Stimulated activated CD8-positive, alpha-beta memory T cell treated with anti-CD3 and anti-CD28 coated beads, Interleukin-12 subunit alpha, Interleukin-12 subunit beta, amount 100 ng/mL, for 24 hours (primary cell): ENCODE results near the gene SCRT2.
"Not testable (repeated sequence)": the region's sequence is repeated elsewhere in the genome, so short reads cannot be mapped to it uniquely, and the experiment has no call there.

Source experiments
- DNase-seq: peaks from one replicate; pipeline ENCODE4 v3.0.0-alpha.2; 2020; ENCODE audit errors: extremely low read depth

Gene SCRT2

DNA sequence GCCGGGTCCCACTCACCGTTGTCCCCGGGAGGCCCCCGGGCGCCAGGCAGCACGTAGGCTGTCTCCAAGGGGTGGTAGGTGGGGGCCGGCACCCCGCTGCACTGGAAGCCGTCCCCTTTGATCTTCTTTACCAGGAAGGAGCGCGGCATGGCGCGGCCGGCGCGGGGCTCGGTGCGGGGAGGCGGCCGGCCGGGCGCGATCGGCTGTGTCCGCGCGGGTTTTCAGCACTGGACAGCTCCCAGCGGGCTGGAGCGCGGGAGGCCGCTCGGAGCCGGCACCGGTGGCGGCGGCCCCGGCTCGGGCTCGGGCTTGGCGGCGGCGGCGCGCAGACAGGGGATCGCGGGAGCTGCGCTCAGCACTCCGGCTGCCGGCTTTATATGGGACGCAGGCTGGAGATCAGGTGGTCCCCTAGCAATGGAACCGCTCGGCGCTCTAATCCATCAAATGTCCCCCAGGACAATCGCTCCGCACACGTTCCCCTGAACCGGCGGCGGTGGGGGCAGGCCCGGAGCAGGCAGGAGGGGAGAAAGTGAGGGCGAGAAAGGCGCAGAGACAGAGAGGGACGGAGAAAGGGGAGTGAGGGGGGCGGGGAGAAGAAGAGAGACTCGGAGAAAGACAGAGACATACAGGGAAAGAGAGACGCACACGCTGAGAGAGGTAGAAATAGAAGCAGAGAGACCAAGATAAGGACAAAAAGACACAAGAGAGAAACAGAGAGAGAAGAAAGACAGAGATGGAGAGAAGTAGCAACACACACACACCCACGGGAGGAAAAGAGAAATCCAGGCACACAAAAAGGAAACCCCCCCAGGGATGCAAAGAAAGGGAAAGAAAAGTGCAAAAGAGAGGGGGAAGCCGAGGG, at the start of gene SCRT2:
SCRT2 (minus strand) TSS at position 350 of the 862 bp plus-strand sequence; CDS start at position 149, 201 bp downstream.
- DNase-seq, result no peak

DNA sequence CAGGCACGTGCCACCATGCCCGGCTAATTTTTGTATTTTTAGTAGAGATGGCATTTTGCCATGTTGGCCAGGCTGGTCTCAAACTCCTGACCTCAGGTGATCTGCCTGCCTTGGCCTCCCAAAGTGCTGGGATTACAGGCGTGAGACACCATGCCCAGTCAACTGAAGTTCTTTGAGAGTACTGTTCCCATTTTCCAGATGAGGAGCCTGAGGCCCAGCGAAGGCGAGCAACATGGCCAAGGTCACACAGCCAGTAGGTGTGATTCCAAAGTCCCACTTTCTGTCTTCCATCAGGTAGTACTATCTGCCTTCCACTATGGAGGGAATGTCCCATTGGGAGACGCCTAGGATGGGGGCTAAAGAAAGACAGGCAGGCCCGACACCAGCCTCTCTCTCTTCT, 49.2 kb upstream of the SCRT2 start:
- DNase-seq, result not testable (repeated sequence)

GRCh38 chr20:723756-724155, 48.2 kb upstream of the SCRT2 start:
- no peak for DNase-seq

DNA sequence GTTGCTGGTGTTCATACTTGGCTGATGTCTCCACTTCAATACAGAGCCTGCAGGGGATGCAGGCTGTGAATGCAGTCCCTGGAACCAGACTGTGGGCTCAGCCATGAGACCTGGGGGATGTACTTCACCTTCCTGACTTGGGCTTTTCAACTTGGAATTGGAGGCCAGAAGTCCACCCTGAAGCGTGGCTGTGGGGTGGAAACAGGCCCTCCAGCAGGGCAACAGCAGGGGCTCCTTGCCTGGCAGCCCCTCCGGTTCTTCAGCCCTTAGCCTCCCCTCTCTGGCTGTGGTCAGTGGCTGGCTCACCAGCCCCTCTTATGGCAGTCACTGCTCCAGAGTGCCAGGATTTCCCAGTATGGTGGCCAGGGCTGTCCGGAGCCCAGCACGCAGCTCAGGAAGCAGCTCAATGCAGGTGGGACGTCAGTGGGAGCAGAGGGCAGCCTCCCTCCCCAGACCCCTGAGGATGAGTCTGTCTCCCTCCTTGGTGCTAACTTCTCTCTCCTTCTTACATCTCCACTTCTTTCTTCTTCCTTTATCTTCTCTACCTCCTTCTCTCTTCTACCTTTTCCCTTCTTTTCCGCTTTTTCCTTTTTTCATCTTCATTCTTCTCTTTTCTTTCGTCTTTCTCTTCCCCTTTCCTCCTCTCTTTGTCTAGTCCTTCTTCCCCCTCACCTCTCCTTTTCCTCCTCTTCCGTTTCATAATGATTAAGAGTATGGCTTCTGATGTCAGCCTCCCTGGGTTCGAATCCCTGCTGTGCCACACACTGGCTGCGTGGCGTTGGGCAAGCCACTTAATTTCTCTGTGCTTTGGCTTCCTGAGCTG, 47.4 kb upstream of the SCRT2 start:
- no peak for DNase-seq

DNA sequence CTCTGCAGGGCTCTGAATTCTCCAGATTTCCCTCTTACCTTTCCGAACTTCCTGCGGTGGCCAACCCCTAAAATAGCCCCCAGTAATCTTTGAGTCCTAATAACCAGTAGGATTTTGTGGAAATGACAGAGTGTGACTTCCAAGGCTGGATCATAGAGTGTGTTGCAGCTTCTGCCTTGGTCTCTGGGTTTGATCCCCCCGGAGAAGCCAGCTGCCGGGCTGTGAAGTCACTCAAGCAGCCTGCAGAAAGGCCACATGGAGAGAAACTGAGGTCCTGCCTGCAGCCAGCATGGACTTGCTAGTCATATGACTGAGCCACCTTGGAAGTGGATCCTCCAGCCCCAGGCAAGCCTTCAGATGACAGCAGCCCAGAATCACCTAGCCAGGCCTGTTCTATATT, 46.3 kb upstream of the SCRT2 start:
- no peak for DNase-seq

DNA sequence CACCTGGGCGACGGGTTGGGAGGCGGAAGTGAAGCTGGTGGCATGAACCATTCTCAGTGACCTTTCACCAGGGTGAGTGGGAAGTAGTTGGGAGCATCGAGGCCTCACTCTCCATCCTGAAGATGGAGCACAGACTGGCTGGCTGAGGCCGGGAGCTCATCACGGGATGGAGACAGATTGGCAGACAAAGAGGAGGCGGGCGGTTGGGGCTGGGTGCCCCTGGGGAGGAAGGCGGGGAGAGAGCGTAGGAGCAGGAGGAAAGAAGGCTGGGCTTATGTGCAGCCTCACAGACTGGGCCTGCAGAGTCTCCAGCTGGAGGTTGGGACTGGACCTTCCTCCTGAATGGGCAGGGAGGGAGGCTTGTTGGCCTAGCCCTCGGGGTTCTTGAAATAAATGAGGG, 44.2 kb upstream of the SCRT2 start:
- DNase-seq, result no peak

- no peak for DNase-seq
These were observed 43.5 kb upstream of the SCRT2 start for GRCh38 chr20:719068-719467.

- no peak for DNase-seq
These were observed 42.2 kb upstream of the SCRT2 start for GRCh38 chr20:717832-718231.

GRCh38 chr20:717271-717670, 41.7 kb upstream of the SCRT2 start:
- DNase-seq, result no peak

DNA sequence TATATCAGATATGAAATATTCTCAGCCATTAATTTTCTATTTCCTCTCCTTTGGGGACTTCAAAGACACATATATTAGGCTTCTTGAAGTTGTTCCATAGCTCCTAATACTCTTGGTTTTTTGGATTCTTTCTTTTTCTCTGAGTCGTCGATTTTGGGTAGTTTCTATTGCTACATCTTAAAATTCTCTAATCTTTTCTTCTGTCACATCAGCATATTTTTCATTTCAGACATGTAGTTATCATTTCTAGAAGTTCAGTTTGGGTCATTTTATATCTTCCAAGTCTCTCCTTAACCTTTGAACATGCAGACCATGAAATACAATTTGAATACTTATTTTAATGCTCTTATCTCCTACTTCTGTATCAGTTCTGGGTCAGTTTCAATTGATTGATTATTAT, 38.9 kb upstream of the SCRT2 start:
- DNase-seq, result no peak

DNA sequence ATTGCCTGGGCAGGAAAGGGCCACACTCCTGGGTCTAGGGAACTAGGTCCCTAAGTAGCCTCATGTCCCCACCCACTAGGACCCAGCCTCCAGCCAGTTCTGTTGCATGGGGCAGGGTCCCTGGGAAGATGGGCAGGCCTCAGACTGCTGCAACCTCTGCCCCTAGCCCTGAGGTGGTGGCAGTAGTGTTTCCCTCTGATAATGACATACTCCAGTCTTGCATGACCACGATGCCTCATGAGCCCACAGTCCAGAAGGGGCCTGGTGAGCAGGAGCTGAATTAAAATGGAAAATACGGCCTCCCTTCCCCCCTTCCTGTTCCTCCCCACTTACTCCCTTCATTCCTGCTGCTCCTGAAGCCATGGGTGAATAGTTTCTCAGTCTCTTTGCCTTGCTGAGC, 36.0 kb upstream of the SCRT2 start:
- no peak for DNase-seq

DNA sequence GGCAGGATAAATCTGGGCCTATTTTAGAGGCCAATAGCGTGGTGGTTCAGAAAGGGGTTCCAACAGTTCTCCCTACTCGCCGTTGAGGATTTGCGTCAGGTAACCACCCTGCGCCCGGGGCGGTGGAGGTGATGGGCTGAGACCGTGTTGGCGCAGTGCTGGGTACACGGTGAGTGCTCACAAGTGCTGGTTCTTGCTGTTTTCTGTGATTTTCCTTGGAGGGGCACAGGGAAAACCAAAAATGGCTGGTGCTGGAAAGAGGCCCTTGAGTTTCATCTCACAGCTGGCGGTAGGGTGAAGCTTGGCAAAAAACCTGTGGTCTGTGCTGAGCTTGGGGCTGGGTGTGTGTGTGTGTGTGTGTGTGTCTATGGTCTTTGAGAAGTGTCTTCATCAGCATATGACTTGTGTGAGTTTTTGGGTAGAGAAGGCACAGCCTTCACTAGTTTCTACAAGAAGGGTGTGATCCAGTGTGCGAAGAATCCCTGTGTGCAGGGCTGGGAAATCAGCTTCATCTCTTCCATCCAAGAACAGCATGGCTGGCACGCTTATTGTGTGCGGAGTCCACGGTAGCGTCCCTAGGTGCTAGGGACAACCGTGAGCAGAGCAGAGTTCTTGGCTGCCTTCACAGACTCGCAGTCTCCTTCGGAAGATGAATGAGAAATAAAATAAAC, 35.3 kb upstream of the SCRT2 start:
- DNase-seq, result no peak

- DNase-seq, result no peak
These were observed 34.6 kb upstream of the SCRT2 start for GRCh38 chr20:709991-710779.

GRCh38 chr20:709423-709822, 33.8 kb upstream of the SCRT2 start:
- DNase-seq, result no peak

GRCh38 chr20:708956-709355, 33.4 kb upstream of the SCRT2 start:
- DNase-seq, result no peak

DNA sequence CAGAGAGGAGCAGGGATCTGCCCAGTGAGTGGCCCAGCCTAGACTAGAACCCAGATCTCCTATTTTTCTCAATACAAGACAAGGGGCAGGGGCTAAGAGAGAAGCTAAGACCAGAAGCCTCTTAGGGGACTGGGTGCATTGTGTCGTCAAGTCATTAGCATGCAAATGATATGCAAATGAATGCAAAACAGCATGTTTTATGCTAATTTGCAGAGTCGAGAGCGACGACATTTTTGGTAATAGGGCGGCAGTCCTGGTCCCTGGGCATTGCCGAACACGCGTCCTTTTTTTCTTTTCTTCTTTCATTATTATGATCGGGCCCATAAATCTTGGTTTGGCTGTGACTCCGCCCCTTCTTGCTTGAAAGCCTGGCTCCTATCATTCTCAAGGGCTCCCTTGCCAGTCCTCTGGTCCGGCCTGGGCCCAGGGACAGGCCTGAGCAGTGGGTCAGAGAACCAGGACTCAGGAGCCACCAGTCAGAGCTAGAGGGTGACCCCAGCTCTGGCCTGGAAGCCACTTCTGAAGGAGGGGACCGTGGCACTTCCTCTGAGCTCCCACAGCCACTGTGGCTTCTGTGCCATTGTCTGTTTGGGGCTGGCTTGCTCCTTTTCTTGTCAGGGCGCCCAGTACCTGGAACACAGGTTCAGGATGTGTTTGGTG, 32.0 kb upstream of the SCRT2 start:
- DNase-seq, result no peak

DNA sequence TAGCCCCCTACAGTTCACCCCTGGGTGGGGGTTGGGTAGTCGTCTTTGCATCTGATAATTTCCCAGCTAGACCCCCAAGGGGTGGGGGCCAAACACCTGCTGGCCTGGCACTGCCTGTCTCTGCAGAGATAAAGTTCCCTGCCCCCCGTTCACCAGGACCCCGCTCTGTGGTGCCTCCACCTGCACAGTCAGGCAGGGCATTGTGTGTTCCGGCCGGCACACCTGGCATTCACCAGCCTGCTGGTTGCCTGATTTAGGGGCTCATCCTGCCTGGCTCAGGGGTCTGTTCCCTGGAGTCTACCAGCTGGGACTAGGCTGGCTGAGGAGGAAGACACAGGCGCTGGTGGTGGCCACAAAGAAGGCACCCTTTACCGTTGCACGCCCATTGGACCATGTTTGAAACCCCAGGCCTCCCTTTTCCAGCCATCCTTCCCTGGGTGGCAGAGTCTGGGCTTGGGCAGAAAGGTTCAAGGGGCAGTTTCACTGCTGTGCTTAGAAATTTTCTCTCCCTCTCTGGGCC, 30.8 kb upstream of the SCRT2 start:
- DNase-seq, result no peak

DNA sequence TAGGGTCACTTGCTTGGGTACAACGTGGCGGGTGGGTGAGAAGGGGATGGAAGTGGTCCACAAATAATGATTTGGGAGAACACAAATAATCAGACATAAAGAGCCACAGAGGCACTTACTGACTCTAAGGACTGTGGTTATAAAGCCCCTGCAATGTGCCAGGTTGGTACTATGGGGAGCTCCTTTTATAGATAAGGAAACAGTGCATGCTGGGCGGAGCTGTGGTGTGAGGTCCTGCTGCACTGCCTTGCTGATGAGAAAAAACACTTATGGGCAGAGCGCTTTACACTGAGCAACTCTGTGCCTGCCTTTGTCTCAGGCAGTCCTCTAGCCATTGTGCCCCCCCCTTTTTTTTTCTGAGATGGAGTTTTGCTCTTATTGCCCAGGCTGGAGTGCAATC, 29.1 kb upstream of the SCRT2 start:
- DNase-seq, result no peak

GRCh38 chr20:703426-703825, 27.8 kb upstream of the SCRT2 start:
- DNase-seq, result no peak

- DNase-seq, result no peak
These were observed 27.4 kb upstream of the SCRT2 start for GRCh38 chr20:703006-703405.
